ENCODE results near the gene SNX7. TPM values are rescaled to one million over a fixed set of nuclear protein-coding genes. Genes with fewer than 3 reads are reported as not detected.

The SNX7 gene
- total and polyA plus RNA-seq, 2 donors (not counting 3 experiments of a cell fraction or from before 2014, with no cell fraction given) = 22.4 to 37.9 TPM

DNA sequence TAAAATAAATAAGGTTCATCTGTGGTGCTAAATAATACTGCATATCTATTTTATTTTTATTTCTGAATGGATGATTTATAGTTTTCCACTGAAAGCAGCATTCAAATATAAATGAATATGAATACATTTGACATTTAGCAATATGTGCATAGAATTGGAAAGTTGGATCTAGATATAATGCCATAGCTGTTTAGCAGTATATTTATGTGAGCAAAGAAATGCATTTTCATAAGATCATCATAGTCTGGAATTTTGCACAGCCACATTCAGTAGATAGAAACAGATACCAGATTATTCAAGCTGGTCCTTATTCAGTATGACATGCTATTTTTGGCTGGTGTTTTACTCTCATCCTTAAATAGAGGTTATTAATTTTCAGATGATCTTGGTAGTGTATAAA is 46.0 kb downstream of the SNX7 start:
- no peaks in the 10 kb centered on the region for H3K9me3 ChIP-seq (replicated peaks; ENCODE audit: control insufficient read depth, insufficient read depth, low read length)
- no peak overlapping the region for H3K4me3 ChIP-seq (replicated peaks in 1 of 3; ENCODE audit: insufficient read depth in 1 of 3, low read depth in 1 of 3, low read length in 3 of 3)
- no peaks in the 10 kb centered on the region for H3K36me3 ChIP-seq (ENCODE audit: control insufficient read depth in 2 of 2, extremely low read depth in 1 of 2, insufficient read depth in 2 of 2, low read length in 2 of 2)
- CTCF ChIA-PET = interaction anchor here (2.5 kb wide), 1 partner anchor 11 kb away, joined by 8 read pairs; no protein-coding TSS in a partner anchor
- FAIRE-seq (no peak), DNase-seq (ENCODE audit: low read depth, low spot score) (no peak)
- no peaks in the 10 kb centered on the region for H3K79me2 ChIP-seq (ENCODE audit: control insufficient read depth, insufficient read depth, low read length)
- dilution Hi-C loops (cut with MboI; ENCODE audit: extremely low pct_ligation_motif_present, low sequenced_read_pairs) (no loop called here), intact Hi-C loops (cut with micrococcal nuclease) (no loop called here)
- no TSS peak for BruUV-seq (replicated peaks)
- H2AFZ ChIP-seq (ENCODE audit: low read depth, low read length) = no peak overlapping the region
- H4K20me1 ChIP-seq (replicated peaks; ENCODE audit: control insufficient read depth, extremely low read depth, insufficient read depth, low read length) = no peaks in the 10 kb centered on the region
- no peak overlapping the region for H3K27ac ChIP-seq (ENCODE audit: insufficient read depth, low read depth, low read length)
- H3K9ac ChIP-seq (replicated peaks; ENCODE audit: extremely low read depth, insufficient read depth, low read length) = no peak overlapping the region
- H3K27me3 ChIP-seq (ENCODE audit: control insufficient read depth in 2 of 2, insufficient read depth in 2 of 2, low read length in 2 of 2) = no peaks in the 10 kb centered on the region
- no peaks in the 10 kb centered on the region for H3K4me1 ChIP-seq (ENCODE audit: control insufficient read depth, extremely low read depth, insufficient read depth, low read length)
- H3K9me1 ChIP-seq (replicated peaks; ENCODE audit: control insufficient read depth, extremely low read depth, insufficient read depth, low read length) = no peaks in the 10 kb centered on the region
- POLR2A ChIA-PET = no interaction called here
- no peak overlapping the region for H3K4me2 ChIP-seq (ENCODE audit: insufficient read depth, low read length)
- TF ChIP-seq, protein P1, sequence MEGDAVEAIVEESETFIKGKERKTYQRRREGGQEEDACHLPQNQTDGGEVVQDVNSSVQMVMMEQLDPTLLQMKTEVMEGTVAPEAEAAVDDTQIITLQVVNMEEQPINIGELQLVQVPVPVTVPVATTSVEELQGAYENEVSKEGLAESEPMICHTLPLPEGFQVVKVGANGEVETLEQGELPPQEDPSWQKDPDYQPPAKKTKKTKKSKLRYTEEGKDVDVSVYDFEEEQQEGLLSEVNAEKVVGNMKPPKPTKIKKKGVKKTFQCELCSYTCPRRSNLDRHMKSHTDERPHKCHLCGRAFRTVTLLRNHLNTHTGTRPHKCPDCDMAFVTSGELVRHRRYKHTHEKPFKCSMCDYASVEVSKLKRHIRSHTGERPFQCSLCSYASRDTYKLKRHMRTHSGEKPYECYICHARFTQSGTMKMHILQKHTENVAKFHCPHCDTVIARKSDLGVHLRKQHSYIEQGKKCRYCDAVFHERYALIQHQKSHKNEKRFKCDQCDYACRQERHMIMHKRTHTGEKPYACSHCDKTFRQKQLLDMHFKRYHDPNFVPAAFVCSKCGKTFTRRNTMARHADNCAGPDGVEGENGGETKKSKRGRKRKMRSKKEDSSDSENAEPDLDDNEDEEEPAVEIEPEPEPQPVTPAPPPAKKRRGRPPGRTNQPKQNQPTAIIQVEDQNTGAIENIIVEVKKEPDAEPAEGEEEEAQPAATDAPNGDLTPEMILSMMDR (IDR thresholded peaks at IDR 0.05; ENCODE audit: extremely low read depth in 1 of 2, insufficient read depth in 1 of 2, low read depth in 1 of 2, low read length in 2 of 2) = no peak
- TF ChIP-seq POLR2AphosphoS5 (IDR thresholded peaks at IDR 0.05; ENCODE audit: insufficient read depth, low read depth, low read length) (no peak), FOS (IDR thresholded peaks at IDR 0.05; ENCODE audit: borderline replicate concordance, insufficient read depth, low read length) (no peak), MAX (IDR thresholded peaks at IDR 0.05; ENCODE audit: insufficient read depth, insufficient read length) (no peak), JUN (IDR thresholded peaks at IDR 0.05; ENCODE audit: borderline replicate concordance, insufficient read depth, insufficient read length, low read depth) (no peak), POLR2A (IDR thresholded peaks at IDR 0.05; ENCODE audit: low read depth, low read length) (no peak), EZH2 (IDR thresholded peaks at IDR 0.05; ENCODE audit: borderline replicate concordance, low read depth, low read length, severe bottlenecking) (no peak), MYC (IDR thresholded peaks at IDR 0.05; ENCODE audit: low read depth, low read length) (no peak), GATA2 (IDR thresholded peaks at IDR 0.05; ENCODE audit: insufficient read depth, insufficient read length, low read depth, low read length) (no peak)
